GM18520 (cell line): Measurements from ENCODE around the gene ITPR1.

ENCODE experiments used
- ATAC-seq: cut with Tn5 transposase; IDR thresholded peaks from one replicate; pipeline ENCODE4 v1.9.1; 2021; ENCODE audit not compliant: unreplicated experiment

The ITPR1 gene

GRCh38 chr3:4529876-4530588 lies 36.9 kb downstream of the ITPR1 start:
- no peak for ATAC-seq

DNA sequence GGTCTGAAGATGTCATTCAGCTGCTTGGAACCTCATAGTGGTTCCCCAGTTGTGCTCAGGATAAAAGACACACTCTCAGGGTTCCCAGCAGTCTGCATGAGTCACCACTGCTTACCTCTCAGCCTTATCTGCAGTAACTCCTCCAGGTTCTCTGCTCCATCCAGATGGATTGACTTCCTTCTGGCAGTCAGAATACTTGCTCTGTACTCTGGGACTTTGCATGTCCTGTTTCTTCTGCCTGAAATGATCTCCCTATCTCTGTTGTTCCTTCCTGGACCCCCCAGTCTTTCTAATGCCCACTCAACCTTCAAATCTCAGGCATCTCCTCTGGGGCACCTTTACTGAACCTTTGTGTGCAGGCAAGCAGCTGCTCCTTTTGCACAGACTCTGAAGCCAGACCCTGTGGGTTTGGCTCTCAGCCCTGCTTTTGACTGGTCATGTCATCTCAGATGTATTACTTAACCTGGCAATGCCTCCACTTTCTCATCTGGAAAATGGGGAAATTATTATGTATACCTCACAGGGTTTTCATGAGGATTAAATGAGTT lies 38.4 kb downstream of the ITPR1 start:
- ATAC-seq, result no peak

- no peak for ATAC-seq
Measured at GRCh38 chr3:4532535-4533112, 39.5 kb downstream of the ITPR1 start.

DNA sequence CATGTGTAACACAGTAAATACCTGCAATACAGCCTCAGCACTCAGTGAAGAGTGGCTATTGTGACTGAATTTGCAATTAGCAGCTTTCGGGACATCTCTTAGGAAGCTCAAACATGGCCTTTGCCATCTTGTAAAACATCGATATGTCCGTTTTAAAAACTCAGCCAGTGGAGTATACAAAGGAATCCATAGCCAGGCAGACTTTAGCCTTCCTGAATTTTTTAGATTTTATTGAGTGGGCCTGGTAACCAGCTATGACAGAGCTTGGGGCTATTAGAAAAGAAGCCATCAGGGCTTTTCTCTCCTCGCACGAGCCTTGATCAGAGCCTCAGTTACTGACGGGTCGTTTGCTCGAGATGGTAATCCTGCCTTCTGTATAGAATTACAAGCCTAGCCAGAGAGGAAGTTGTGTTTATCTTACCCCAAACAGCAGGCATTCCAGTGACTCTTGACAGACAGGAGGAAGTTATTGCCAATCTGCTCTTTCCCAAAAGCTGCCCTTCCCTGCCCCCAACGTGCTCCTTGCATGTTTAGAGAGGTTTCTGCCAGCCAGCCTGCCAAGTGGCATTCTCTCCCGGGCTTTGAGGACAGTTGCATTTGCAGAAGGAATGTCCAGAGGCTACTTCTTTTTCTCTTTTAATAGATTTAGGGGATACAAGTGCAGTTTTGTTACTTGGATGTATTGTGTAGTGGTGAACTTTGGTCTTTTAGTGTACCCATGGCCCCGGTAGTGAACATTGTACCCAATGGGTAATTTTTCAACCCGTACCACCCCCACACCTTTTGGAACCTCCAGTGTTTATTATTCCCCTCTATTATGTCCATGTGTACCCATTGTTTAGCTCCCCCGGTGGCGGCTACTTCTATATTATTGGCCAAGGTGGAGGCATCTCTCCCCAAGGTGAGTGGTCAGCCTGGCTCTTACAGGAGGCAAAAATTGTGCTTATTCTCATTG lies 40.6 kb downstream of the ITPR1 start:
- ATAC-seq, result no peak

DNA sequence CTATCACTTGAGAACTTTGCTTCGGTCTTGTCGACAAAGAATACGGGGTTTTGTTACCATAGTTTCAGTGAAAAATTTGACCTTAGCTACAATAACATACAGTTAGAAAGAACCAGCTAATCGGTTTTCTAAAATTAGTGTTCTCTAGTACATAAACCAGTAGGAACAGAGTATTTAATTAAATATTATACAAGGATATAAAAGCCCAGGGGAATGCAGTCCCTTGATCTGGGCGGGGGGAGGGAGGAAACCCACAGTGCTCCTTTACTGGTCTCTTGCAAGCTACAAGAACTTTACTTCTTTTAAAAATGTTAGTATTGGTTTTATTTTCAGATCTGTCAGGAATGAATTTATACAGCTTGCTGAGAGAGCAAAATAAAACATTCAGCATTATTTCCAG lies 41.8 kb downstream of the ITPR1 start:
- ATAC-seq, result no peak

GRCh38 chr3:4536260-4536659 lies 43.1 kb downstream of the ITPR1 start:
- ATAC-seq, result no peak

GRCh38 chr3:4540267-4540666 lies 47.1 kb downstream of the ITPR1 start:
- no peak for ATAC-seq

- no peak for ATAC-seq
Measured at GRCh38 chr3:4543110-4543509, 50.0 kb downstream of the ITPR1 start.

- ATAC-seq, result no peak
Measured at GRCh38 chr3:4546346-4547178, 53.4 kb downstream of the ITPR1 start.

GRCh38 chr3:4547799-4548198 lies 54.7 kb downstream of the ITPR1 start:
- ATAC-seq, result no peak

DNA sequence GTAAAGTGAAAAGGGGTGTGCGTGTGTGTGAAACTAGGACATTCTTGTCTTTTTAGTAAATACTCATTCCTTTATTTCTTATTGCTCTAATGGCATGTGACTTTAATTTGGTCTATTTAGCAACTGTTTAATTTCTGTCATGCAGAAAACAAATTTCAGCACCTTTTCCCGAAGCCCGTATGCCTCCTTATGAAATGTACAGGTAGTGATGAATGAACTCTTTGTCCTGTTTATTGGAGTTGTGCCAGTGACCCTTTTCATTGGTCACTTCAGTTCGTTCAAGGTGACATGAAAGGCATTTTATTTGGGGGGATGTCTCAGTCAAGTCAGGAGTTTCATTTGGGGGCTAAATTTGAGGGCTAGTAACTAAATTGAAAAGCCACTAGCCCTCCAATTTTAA lies 55.2 kb downstream of the ITPR1 start:
- ATAC-seq, result no peak

- no peak for ATAC-seq
Measured at GRCh38 chr3:4548780-4549179, 55.6 kb downstream of the ITPR1 start.

DNA sequence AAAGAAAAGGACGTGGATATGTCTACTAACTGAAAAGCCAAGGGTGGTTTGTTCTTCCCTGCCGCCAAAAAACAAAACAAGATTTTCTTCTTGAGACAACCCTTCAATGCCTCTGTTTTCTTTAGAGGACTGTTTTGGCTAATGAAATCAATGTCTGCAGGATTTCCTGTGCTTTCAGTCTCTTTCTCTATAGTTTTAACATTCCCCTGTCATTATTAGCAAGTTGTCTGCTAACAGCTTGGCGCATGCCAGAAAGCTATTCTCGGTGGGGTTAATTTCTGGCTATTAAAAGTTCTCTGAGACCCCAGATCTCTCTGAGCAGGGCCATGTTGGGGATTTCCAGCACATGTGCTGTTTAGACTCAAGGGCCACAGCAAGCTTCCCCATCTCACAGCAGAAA lies 56.7 kb downstream of the ITPR1 start:
- ATAC-seq, result no peak

- no peak for ATAC-seq
Measured at GRCh38 chr3:4551051-4551711, 58.0 kb downstream of the ITPR1 start.

DNA sequence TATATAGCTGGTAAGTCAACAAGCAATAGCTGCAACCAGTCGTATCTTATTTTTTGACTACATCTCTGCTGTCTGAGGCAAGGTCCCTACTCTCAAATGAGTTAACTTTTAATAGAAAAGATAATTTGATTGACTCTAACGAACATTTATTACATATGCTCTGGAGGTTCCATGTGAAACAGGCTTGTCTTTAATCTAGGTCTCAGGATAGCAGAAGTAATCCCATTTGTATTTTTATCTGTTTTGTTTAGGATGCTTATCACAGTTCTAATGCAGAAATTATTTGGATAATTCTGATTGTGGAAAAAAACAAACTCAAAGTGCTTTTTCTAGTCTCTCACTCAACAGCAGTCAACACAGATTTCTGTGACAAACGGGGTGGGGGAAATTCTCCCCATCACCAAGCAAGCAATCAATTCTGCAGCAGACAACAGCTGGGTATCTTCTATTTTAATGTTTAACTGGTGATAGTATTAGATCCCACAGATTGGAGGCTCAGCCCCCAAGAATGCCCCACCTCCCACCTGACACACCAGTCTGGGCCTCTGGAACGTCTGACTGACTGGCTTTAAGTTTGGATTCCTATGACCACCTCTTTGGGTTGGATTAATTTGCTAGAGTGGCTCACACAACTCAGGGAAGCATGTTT lies 58.8 kb downstream of the ITPR1 start:
- no peak for ATAC-seq

- no peak for ATAC-seq
Measured at GRCh38 chr3:4552811-4553210, 59.7 kb downstream of the ITPR1 start.

DNA sequence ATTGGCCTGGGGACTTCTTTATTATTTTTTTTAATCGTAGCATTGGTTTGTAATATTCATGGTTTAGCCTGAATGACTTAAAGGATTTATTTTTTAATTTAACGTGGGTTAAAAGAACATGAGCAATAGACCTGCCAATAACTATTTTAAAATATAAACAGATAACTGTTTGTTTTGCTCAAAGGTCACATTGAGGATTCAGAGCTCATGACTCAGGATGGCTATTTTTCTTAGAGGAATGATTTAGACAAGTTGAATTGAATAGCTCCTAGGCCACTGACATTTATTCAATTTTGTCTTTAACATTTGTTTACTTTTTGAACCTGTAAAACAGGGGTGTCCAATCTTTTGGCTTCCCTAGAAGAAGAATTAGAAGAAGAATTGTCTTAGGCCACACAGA lies 68.5 kb downstream of the ITPR1 start:
- no peak for ATAC-seq

- no peak for ATAC-seq
Measured at GRCh38 chr3:4562595-4562994, 69.4 kb downstream of the ITPR1 start.

DNA sequence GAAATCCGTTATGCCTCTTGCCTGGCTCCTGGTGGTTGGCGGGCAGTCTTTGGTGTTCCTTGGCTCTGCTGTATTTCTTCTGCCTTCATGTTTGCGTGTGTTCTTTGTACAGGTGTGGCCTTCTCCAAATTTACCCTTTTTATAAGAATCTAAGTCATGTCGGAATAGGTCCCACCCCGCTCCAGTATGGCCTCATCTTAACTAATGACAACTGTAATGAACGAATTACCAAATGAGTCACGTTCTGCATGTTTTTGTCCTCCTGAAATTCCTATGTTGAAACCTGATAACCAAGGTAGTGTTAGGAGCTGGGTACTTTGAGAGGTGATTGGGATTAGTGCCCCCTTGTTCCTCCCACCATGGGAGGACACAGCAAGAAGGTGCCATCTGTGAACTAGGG lies 71.1 kb downstream of the ITPR1 start:
- ATAC-seq, result no peak
